Measurements from ENCODE around the gene RBBP8.

GRCh38 chr18:23068570-23069310 is 135.6 kb downstream of the RBBP8 start:
- TF ChIP-seq EP300 (IDR thresholded peaks at IDR 0.05; ENCODE audit: borderline replicate concordance) (no peak), CEBPB (IDR thresholded peaks at IDR 0.05) (no peak), RAD21 (IDR thresholded peaks at IDR 0.05; ENCODE audit: low read depth) (no peak), YY1 (IDR thresholded peaks at IDR 0.05; ENCODE audit: low read depth) (no peak), USF1 (IDR thresholded peaks at IDR 0.05) (no peak), NFIC (IDR thresholded peaks at IDR 0.05) (no peak), MAX (IDR thresholded peaks at IDR 0.05) (no peak)
